ENCODE data around the gene MAST3. TPM values are rescaled to one million over a fixed set of nuclear protein-coding genes. Genes with fewer than 3 reads are reported as not detected.

The MAST3 gene
- total RNA-seq, 2 donors from 2014 or later = 38.2 to 50.8 TPM

DNA sequence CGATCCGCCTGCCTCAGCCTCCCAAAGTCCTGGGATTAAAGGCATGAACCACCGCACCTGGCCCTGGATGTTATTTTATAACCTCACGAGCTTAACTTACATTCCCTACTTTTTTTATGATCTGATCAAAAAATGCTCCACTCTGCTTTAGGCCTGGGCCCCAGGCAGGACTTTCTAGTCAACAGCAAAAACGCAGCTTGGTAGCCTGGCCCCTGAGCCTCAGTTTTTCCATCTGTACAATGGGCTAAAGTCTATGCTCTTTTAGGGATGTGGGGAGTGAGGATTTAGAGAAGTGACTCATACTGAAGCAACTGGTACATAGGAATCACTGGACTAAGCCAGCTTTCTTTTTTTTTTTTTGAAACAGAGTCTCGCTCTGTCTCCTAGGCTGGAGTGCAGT, 43.5 kb downstream of the MAST3 start:
- H3K27me3 Mint-ChIP-seq = no peaks in the 10 kb centered on the region
- no peak overlapping the region for H3K4me3 Mint-ChIP-seq
- no peaks in the 10 kb centered on the region for H3K9me3 ChIP-seq (ENCODE audit: control insufficient read depth, low read length, poor library complexity, severe bottlenecking)
- no peak for ATAC-seq
- no peaks in the 10 kb centered on the region for H3K4me1 Mint-ChIP-seq
- no peak for DNase-seq
- peaks cover 6% of the 10 kb centered on the region for H3K36me3 Mint-ChIP-seq (ENCODE audit: low read depth)
- no peak overlapping the region for H3K27ac Mint-ChIP-seq

DNA sequence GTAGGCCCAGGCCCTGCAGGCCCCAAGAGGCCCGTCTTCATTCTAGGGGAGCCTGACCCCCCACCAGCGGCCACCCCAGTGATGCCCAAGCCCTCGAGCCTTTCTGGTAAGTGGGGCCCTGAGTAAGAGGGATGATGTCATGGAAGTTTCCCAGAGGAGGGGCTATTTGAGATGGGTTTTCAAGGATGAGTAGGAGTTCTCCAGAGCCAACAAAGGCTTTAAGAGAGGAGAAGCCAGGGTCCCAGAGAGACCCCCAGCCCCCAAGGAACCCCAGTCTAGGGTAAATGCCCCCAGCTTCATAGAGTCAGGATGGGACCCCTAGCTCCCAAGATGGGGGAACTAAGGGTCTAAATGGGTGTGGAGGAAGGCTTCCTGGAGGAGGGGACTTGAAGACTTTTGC, 46.3 kb downstream of the MAST3 start:
- Mint-ChIP-seq H3K4me1 (peaks cover 6% of the 10 kb centered on the region), H3K27ac (no peak overlapping the region), H3K36me3 (ENCODE audit: low read depth) (peaks cover 10% of the 10 kb centered on the region)

DNA sequence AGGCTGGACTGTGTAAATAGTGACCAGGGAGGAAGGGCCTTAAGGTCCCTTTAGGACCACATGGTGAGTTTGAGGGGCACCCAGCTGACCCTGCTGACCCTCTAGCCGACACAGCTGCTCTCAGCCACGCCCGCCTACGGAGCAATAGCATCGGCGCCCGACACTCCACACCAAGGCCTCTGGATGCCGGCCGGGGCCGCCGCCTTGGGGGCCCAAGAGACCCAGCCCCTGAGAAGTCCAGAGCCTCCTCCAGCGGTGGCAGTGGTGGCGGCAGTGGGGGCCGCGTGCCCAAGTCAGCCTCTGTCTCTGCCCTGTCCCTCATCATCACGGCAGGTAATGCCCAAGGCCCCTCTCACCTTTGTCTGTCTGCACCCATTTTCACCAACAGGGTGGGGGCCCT, 46.8 kb downstream of the MAST3 start:
- DNase-seq (no peak), ATAC-seq (no peak)
- Mint-ChIP-seq H3K27ac (no peak overlapping the region), H3K27me3 (no peaks in the 10 kb centered on the region), H3K36me3 (ENCODE audit: low read depth) (peaks cover 7% of the 10 kb centered on the region), H3K4me3 (no peak overlapping the region), H3K4me1 (peaks cover 6% of the 10 kb centered on the region)
- H3K9me3 ChIP-seq (ENCODE audit: control insufficient read depth, low read length, poor library complexity, severe bottlenecking) = no peaks in the 10 kb centered on the region

More for the DNA sequence above, 46.3 kb downstream of the MAST3 start:
- H3K9me3 ChIP-seq (ENCODE audit: control insufficient read depth, low read length, poor library complexity, severe bottlenecking) = no peaks in the 10 kb centered on the region
- no peak for DNase-seq
- no peak for ATAC-seq
- Mint-ChIP-seq H3K4me3 (no peak overlapping the region), H3K27me3 (no peaks in the 10 kb centered on the region)

DNA sequence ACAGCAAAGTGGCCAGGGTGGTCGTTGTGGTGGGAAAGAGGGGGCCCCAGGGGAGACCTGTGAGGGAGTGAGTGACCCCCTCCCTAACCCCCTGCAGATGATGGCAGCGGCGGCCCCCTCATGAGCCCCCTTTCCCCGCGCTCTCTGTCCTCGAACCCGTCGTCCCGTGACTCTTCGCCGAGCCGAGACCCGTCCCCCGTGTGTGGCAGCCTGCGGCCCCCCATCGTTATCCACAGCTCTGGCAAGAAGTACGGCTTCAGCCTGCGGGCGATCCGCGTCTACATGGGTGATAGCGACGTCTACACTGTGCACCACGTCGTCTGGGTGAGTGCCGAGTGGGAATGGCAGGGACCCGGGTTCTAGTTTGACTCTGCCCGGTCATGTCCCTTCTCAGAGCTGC, 47.3 kb downstream of the MAST3 start:
- no peaks in the 10 kb centered on the region for H3K27me3 Mint-ChIP-seq
- H3K4me1 Mint-ChIP-seq = peaks cover 6% of the 10 kb centered on the region
- no peak overlapping the region for H3K27ac Mint-ChIP-seq
- H3K9me3 ChIP-seq (ENCODE audit: control insufficient read depth, low read length, poor library complexity, severe bottlenecking) = no peaks in the 10 kb centered on the region
- peaks cover 7% of the 10 kb centered on the region for H3K36me3 Mint-ChIP-seq (ENCODE audit: low read depth)
- DNase-seq (no peak), ATAC-seq (no peak)
- H3K4me3 Mint-ChIP-seq = peak overlapping the region; percentile 49

DNA sequence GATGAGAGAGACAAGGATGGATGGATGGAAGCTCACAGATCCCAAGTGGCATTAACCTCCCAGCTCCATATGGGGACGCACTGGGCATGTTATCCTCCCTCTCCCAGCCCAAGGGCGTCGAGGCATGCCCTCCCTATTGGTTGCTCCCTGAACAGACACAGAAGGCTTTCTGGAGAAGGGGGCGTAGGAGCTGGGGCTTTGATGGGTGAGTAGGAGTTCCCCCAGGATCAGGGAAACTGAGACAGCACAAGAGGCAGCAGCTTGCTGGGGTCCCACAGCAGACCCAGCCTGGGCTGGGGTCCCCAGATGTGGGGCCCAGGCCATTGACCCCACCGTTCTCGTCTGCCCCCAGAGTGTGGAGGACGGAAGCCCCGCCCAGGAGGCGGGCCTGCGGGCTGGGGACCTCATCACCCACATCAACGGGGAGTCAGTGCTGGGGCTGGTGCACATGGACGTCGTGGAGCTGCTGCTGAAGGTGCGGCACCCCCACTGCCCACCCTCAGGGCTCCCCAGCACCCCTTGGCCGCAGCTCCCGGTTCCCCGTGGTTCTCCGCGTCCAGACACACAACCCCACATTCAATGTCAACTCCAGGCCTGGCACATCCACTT, 47.9 kb downstream of the MAST3 start:
- Mint-ChIP-seq H3K27ac (peak overlapping the region; percentile 8), H3K27me3 (no peaks in the 10 kb centered on the region), H3K4me1 (peaks cover 6% of the 10 kb centered on the region), H3K4me3 (no peak overlapping the region), H3K36me3 (ENCODE audit: low read depth) (peaks cover 5% of the 10 kb centered on the region)
- DNase-seq (no peak), ATAC-seq (no peak)
- no peaks in the 10 kb centered on the region for H3K9me3 ChIP-seq (ENCODE audit: control insufficient read depth, low read length, poor library complexity, severe bottlenecking)

DNA sequence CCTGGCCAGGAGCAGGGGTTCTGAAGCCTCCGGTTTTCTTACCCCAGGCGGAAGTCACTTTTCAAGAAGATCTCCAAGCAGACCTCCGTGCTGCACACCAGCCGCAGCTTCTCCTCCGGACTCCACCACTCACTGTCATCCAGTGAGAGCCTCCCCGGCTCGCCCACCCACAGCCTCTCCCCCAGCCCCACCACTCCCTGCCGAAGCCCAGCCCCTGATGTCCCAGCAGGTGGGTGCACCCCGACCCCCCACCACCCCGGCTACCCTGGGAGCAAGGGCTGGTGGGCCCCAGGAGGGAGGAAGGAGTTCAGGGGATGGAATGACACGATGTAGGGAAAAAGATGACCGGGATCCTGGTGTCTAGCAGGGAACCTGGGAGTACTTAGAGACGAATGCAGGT, 49.8 kb downstream of the MAST3 start:
- peak overlapping the region; percentile 32 for H3K27ac Mint-ChIP-seq
- no peaks in the 10 kb centered on the region for H3K27me3 Mint-ChIP-seq
- peaks cover 12% of the 10 kb centered on the region for H3K4me1 Mint-ChIP-seq
- H3K9me3 ChIP-seq (ENCODE audit: control insufficient read depth, low read length, poor library complexity, severe bottlenecking) = no peaks in the 10 kb centered on the region
- H3K4me3 Mint-ChIP-seq = no peak overlapping the region
- no peak for ATAC-seq
- no peak for DNase-seq
- peaks cover 5% of the 10 kb centered on the region for H3K36me3 Mint-ChIP-seq (ENCODE audit: low read depth)

DNA sequence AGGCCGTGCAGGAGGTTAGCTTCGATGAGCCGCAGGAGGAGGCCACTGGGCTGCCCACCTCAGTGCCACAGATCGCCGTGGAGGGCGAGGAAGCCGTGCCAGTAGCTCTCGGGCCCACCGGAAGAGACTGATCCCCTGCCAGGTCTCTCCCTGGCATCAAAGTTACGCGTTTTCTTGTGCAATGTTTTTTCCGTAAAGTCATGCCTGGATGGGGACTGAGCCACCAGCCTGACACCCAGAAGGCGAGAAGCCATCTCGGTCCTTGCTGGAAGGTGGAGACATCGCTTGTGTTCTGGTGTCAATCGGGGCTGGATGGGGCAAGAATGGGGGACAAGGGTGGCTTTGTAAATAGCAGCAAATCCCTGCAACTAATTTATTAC, 52.0 kb downstream of the MAST3 start:
- ATAC-seq (no peak), DNase-seq (no peak)
- H3K27ac Mint-ChIP-seq = no peak overlapping the region
- H3K27me3 Mint-ChIP-seq = no peaks in the 10 kb centered on the region
- H3K4me3 Mint-ChIP-seq = no peak overlapping the region
- H3K4me1 Mint-ChIP-seq = peaks cover 20% of the 10 kb centered on the region
- H3K36me3 Mint-ChIP-seq (ENCODE audit: low read depth) = peaks cover 5% of the 10 kb centered on the region
- no peaks in the 10 kb centered on the region for H3K9me3 ChIP-seq (ENCODE audit: control insufficient read depth, low read length, poor library complexity, severe bottlenecking)

DNA sequence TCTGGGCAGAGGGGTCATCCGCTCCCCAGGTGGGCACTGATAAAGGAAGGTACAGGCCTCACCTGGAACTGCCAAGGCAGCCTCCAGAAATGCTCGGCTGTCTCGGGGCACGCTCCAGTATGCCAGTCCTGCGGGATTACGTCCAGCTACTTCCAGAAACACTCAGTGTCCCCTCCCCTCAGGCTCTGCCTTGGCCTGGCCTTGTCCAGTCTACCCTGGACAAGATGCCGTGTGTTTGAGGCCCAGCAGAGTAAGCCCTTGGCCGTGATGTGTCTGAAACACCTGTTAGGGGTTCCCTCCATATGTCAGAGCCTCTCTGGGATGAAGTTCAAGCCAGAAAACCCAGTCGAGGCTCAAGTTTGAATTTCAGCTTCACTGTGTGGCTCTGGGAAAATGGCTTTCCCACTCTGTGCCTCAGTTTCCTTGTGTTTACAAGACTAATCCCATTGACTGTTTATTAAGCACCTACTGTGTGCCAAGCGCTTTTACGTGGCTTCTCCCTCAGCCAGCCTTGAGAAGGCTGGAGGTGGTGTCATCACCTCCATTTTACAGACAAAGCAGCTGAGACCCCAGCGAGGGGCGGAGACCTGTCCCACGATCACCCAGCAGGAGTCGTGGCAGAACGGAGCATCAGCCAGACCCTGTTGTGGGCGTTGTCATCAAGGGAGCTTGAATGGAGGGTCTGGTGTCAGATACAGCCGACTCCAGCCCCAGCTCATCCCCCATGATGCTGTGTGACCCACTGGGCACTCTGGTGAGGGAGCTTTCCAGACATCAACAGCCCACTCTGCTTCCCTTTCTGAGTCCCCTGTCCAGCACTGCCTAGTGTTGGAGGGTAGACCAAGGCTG, 53.4 kb downstream of the MAST3 start:
- DNase-seq (no peak), ATAC-seq (no peak)
- H3K9me3 ChIP-seq (ENCODE audit: control insufficient read depth, low read length, poor library complexity, severe bottlenecking) = no peaks in the 10 kb centered on the region
- H3K27ac Mint-ChIP-seq = peak overlapping the region; percentile 96
- peaks cover 24% of the 10 kb centered on the region for H3K4me1 Mint-ChIP-seq
- H3K27me3 Mint-ChIP-seq = no peaks in the 10 kb centered on the region
- H3K36me3 Mint-ChIP-seq (ENCODE audit: low read depth) = peaks cover 5% of the 10 kb centered on the region
- H3K4me3 Mint-ChIP-seq = peak overlapping the region; percentile 92

DNA sequence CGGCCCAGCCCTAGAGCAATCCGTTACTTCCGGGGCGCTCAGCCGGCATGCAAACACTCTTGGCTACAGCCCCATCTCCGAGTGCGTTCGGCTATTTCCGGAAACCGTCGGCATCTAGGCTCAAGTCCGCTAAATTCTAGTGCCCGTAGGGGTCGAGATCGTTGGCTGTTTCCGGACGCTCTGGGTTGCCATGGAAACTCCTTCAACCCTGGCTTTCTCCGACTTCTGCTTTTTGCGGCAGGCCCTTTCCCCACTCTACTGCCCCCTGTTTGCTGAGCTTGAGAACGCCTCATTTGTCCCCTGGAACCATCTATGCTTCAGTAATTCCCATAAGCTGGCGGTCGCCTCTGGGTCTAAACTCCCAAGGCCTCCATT, 54.9 kb downstream of the MAST3 start:
- no peaks in the 10 kb centered on the region for H3K27me3 Mint-ChIP-seq
- DNase-seq = peak; percentile 86 to 97 (median 92)
- peak overlapping the region; percentile 92 for H3K4me3 Mint-ChIP-seq
- peak; percentile 69 for ATAC-seq
- peak overlapping the region; percentile 96 for H3K27ac Mint-ChIP-seq
- H3K4me1 Mint-ChIP-seq = peaks cover 21% of the 10 kb centered on the region
- no peaks in the 10 kb centered on the region for H3K36me3 Mint-ChIP-seq (ENCODE audit: low read depth)
- no peaks in the 10 kb centered on the region for H3K9me3 ChIP-seq (ENCODE audit: control insufficient read depth, low read length, poor library complexity, severe bottlenecking)

DNA sequence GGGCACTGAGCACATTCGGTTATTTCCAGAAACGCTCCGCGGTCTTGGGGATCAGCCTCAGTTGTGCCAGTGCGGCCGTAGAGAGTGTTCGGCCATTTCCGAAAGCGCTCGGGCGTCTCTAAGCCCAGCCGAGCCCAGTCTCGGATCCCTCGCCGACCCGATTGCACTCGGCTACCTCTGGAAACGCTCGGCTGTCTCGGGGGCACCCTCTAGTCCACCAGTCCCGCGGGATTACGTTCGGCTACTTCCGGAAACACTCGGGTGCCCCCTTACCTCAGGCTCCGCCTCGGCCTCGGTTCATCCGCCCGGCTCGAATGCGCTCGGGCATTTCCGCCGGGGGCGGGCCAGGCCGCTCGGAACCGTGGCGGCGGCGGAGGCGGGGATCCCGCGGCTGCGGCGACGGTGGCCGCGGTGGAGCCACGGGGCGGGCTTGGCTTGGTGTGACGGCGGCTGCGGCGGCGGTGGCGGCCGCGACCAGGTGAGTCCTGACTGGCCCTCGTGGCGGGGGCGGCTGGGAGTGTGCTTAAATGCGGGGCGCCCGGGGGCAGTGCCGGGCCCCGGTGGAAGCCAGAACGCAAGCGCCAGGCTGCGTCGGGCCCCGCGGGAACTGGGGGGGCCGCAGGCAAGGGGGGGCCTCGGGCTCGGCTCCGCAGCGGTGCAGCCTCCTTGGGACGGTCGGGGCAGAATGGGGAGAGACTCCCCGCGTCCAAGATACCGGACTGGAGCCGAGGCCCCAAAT, 55.4 kb downstream of the MAST3 start, which contains the start of gene PIK3R2:
Gene PIK3R2, plus strand, starts transcription at position 347 of the 739 bp plus-strand sequence. CDS start 2,717 bp downstream, outside the sequence.
- peak within 1 kb of the TSS; percentile 92 for H3K4me3 Mint-ChIP-seq
- H3K9me3 ChIP-seq (ENCODE audit: control insufficient read depth, low read length, poor library complexity, severe bottlenecking) = no peaks in the 10 kb centered on the region
- H3K4me1 Mint-ChIP-seq = peaks cover 21% of the 10 kb centered on the region
- H3K27ac Mint-ChIP-seq = peak within 1 kb of the TSS; percentile 96
- no peaks in the 10 kb centered on the region for H3K36me3 Mint-ChIP-seq (ENCODE audit: low read depth)
- DNase-seq = peak; percentile 95 to 100 (median 98)
- no peaks in the 10 kb centered on the region for H3K27me3 Mint-ChIP-seq
- ATAC-seq = peak; percentile 88

DNA sequence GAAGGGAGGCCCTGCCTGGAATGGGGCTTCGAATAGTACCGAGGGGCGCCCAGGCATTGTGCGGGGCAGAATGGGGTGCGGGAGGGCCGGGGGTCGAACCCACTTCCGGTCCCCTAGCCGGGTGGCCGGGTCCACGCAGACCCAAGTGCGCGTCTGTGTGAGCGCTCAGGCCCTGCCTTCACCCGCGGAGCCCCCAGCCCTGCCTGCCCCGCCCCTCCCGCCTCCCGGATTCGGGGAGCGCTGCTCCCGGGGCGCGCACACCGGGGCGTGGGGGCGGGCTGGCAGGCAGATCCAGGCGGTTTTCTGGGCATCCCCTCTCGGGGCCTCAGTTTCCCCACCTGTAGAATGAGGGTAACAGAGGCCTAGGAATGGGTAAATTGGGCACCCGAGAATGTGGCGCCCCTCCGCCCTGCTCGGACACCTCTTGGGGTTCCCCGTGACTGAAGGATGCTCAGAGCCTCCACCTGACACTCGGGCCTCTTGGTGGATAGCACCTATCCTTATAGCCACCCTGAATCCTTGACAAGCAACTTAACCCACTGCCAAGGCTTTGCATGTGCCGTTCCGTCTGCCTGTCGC, 56.1 kb downstream of the MAST3 start:
- no peaks in the 10 kb centered on the region for H3K9me3 ChIP-seq (ENCODE audit: control insufficient read depth, low read length, poor library complexity, severe bottlenecking)
- Mint-ChIP-seq H3K4me1 (peaks cover 21% of the 10 kb centered on the region), H3K27ac (peak overlapping the region; percentile 77), H3K27me3 (no peaks in the 10 kb centered on the region), H3K4me3 (peak overlapping the region; percentile 92), H3K36me3 (ENCODE audit: low read depth) (no peaks in the 10 kb centered on the region)
- no peak for ATAC-seq
- DNase-seq = peak in 2 of 3 donors; percentile 28 to 33

DNA sequence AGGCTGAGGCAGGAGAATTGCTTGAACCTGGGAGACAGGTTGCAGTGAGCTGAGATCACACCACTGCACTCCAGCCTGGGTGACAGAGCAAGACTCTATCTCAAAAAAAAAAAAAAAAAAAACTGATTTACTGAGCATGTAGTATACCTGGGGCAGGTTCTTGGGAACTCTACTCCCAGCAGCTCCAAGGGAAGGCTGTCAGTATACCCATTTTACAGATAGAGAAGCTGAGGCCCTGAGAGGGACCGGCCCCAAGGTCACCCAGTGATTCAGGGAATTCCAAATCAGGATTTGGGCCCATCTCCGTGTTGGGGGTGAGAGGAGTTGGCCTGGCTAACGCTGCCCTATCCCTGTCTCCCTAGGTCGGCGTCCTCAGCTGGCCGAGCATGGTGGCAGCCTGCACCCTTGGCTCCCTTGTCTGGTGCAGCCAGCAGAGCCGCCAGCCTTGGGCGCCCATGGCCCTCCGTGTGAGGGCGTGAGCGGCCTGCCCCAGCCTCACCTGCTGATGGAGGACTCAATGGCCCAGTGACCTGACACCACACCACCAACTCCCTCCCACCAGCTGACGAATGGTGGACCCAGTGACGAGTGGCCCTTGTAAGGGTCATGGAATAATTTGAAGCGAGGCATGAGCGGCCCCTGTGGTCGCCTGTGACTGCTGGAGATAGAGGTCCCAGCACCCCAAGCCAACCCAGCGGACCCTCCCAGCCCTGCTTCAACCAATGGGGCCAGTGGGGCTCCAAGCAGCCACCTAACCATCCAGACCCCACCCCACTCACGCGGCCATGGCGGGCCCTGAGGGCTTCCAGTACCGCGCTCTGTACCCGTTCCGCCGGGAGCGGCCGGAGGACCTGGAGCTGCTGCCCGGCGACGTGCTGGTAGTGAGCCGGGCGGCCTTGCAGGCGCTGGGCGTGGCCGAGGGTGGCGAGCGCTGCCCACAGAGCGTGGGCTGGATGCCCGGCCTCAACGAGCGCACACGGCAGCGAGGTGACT, 57.8 kb downstream of the MAST3 start:
- Mint-ChIP-seq H3K27ac (peak overlapping the region; percentile 41), H3K36me3 (ENCODE audit: low read depth) (no peaks in the 10 kb centered on the region), H3K4me3 (no peak overlapping the region), H3K4me1 (peaks cover 22% of the 10 kb centered on the region), H3K27me3 (no peaks in the 10 kb centered on the region)
- DNase-seq (no peak), ATAC-seq (no peak)
- H3K9me3 ChIP-seq (ENCODE audit: control insufficient read depth, low read length, poor library complexity, severe bottlenecking) = no peaks in the 10 kb centered on the region
